LHCN-M2 (cell line): ENCODE results near the gene PTS. TPM values are rescaled to one million over a fixed set of nuclear protein-coding genes. Genes with fewer than 3 reads are reported as not detected.
A peak's percentile ranks its signal among the peaks of the same experiment; 100 is the strongest.

Experiments
- DNase-seq: peaks from one replicate; pipeline ENCODE4 v3.0.0-alpha.2; 2012; ENCODE audit warnings: low read depth
- total RNA-seq: library from RNA; depleted of rRNA; stranded (reverse); fragments of >200 nt; gene quantifications from 2 replicates; pipeline ENCODE4 v1.2.3, GENCODE V29; 2014

The PTS gene
- total RNA-seq, 1 experiment from 2014 or later: 28.3 TPM

GRCh38 chr11:112221274-112221835 lies 4.9 kb upstream of the PTS start:
- no peak for DNase-seq

- DNase-seq: no peak
Measured at GRCh38 chr11:112222303-112222702, 3.9 kb upstream of the PTS start.

- DNase-seq: no peak
Measured at GRCh38 chr11:112223121-112223520, 3.1 kb upstream of the PTS start.

GRCh38 chr11:112223754-112224532 lies 2.3 kb upstream of the PTS start:
- no peak for DNase-seq

- DNase-seq: no peak
Measured at GRCh38 chr11:112225753-112226061, 521 bp upstream of the PTS start.

- peak; percentile 32 for DNase-seq
Measured at GRCh38 chr11:112226831-112227401, 688 bp downstream of the PTS start.

- no peak for DNase-seq
Measured at GRCh38 chr11:112227471-112227870, 1.2 kb downstream of the PTS start.

GRCh38 chr11:112228706-112229105 lies 2.5 kb downstream of the PTS start:
- DNase-seq: no peak

- DNase-seq: no peak
Measured at GRCh38 chr11:112229159-112229558, 2.9 kb downstream of the PTS start.

- DNase-seq: peak; percentile 43
Measured at GRCh38 chr11:112229746-112230433, 3.7 kb downstream of the PTS start.

GRCh38 chr11:112231952-112232351 lies 5.7 kb downstream of the PTS start:
- DNase-seq: no peak

GRCh38 chr11:112235750-112236390 lies 9.6 kb downstream of the PTS start:
- DNase-seq: no peak

GRCh38 chr11:112237451-112237850 lies 11.2 kb downstream of the PTS start:
- DNase-seq: no peak

- DNase-seq: no peak
Measured at GRCh38 chr11:112238041-112238440, 11.8 kb downstream of the PTS start.

- DNase-seq: peak; percentile 71
Measured at GRCh38 chr11:112241486-112241885, 15.3 kb downstream of the PTS start.

GRCh38 chr11:112247201-112247600 lies 21.0 kb downstream of the PTS start:
- no peak for DNase-seq

GRCh38 chr11:112248201-112248600 lies 22.0 kb downstream of the PTS start:
- DNase-seq: peak; percentile 46

- no peak for DNase-seq
Measured at GRCh38 chr11:112249871-112250610, 23.8 kb downstream of the PTS start.

- peak; percentile 5 for DNase-seq
Measured at GRCh38 chr11:112253605-112254242, 27.5 kb downstream of the PTS start.

- DNase-seq: peak; percentile 90
Measured at GRCh38 chr11:112255067-112255720, 29.0 kb downstream of the PTS start.
